Measurements from ENCODE around the gene EPRS1. TPM values are rescaled to one million over a fixed set of nuclear protein-coding genes. Genes with fewer than 3 reads are reported as not detected.

Gene EPRS1
- polyA plus RNA-seq, 3 donors = 9.3 to 27.6 (median 21.1) TPM

GRCh38 chr1:220094016-220094911 lies 48.0 kb upstream of the EPRS1 start, which contains the start of gene IARS2:
Gene IARS2 (plus strand): TSS chr1:220094132. CDS start chr1:220094217, 85 bp downstream.
- peaks cover 19 to 26% of the 10 kb centered on the region in 2 donors for H3K4me1 ChIP-seq (ENCODE audit: control insufficient read depth in 1 of 2, insufficient read depth in 2 of 2, low read length in 2 of 2)
- H4K20me1 ChIP-seq (ENCODE audit: insufficient read depth, low read length) = no peaks in the 10 kb centered on the region
- H2AFZ ChIP-seq (ENCODE audit: insufficient read depth, low read depth, low read length, poor library complexity, severe bottlenecking) = peak within 1 kb of the TSS; percentile 100
- no peaks in the 10 kb centered on the region for H3K27me3 ChIP-seq (ENCODE audit: control insufficient read depth in 2 of 2, insufficient read depth in 2 of 2, low read length in 2 of 2)
- Mint-ChIP-seq H3K27me3 (ENCODE audit: low read depth in 3 of 3) (no peaks in the 10 kb centered on the region), H3K4me3 (peak within 1 kb of the TSS; percentile 86 to 90), H3K36me3 (peaks cover 17 to 29% of the 10 kb centered on the region in 2 donors), H3K4me1 (peaks cover 26% of the 10 kb centered on the region), H3K27ac (peak within 1 kb of the TSS in 6 of 7 donors; percentile 42 to 85 (median 64)), H3K9me3 (no peaks in the 10 kb centered on the region)
- H3K4me2 ChIP-seq (replicated peaks; ENCODE audit: extremely low read depth, low read length, poor library complexity, severe bottlenecking) = peak within 1 kb of the TSS; percentile 91
- peak; percentile 64 to 71 (median 71) for DNase-seq
- 0% methylated on average over 51 of the region's 73 CpGs for WGBS (ENCODE audit: insufficient coverage)
- peak within 1 kb of the TSS; percentile 20 to 78 for H3K27ac ChIP-seq (ENCODE audit: low read depth in 1 of 2, low read length in 2 of 2)
- H3K9ac ChIP-seq (ENCODE audit: insufficient read depth, low read length, poor library complexity, severe bottlenecking) = peak within 1 kb of the TSS; percentile 82
- H3K9me3 ChIP-seq (replicated peaks in 1 of 2; ENCODE audit: control insufficient read depth in 1 of 2, insufficient read depth in 1 of 2, low read length in 2 of 2) = no peaks in the 10 kb centered on the region
- intact Hi-C loops (cut with micrococcal nuclease) = loop anchor here (5.0 kb wide), 1 partner anchor 47 kb away; the partner anchor contains the start of gene EPRS1 (in 2 of the 2)
- H3K79me2 ChIP-seq (ENCODE audit: insufficient read depth, low read length) = peaks cover 17% of the 10 kb centered on the region
- TF ChIP-seq CTCF (IDR thresholded peaks at IDR 0.05) = no peak
- H3K36me3 ChIP-seq (replicated peaks in 1 of 2; ENCODE audit: control insufficient read depth in 1 of 2, insufficient read depth in 2 of 2, low read length in 2 of 2) = peaks cover 7 to 17% of the 10 kb centered on the region in 2 donors
- peak within 1 kb of the TSS; percentile 51 to 97 (median 77) for H3K4me3 ChIP-seq (replicated peaks in 1 of 3; ENCODE audit: low read depth in 2 of 3, low read length in 3 of 3)

GRCh38 chr1:220093361-220094015 lies 47.2 kb upstream of the EPRS1 start:
- no peak for DNase-seq
- peak overlapping the region; percentile 51 to 97 (median 77) for H3K4me3 ChIP-seq (replicated peaks in 1 of 3; ENCODE audit: low read depth in 2 of 3, low read length in 3 of 3)
- H3K4me1 ChIP-seq (ENCODE audit: control insufficient read depth in 1 of 2, insufficient read depth in 2 of 2, low read length in 2 of 2) = peaks cover 19 to 34% of the 10 kb centered on the region in 2 donors
- peaks cover 5 to 14% of the 10 kb centered on the region in 2 donors for H3K36me3 ChIP-seq (replicated peaks in 1 of 2; ENCODE audit: control insufficient read depth in 1 of 2, insufficient read depth in 2 of 2, low read length in 2 of 2)
- H3K4me1 Mint-ChIP-seq = peaks cover 34% of the 10 kb centered on the region
- peak overlapping the region; percentile 100 for H2AFZ ChIP-seq (ENCODE audit: insufficient read depth, low read depth, low read length, poor library complexity, severe bottlenecking)
- no peaks in the 10 kb centered on the region for H3K27me3 Mint-ChIP-seq (ENCODE audit: low read depth in 3 of 3)
- peak overlapping the region in 1 of 7 donors; percentile 54 for H3K27ac Mint-ChIP-seq
- WGBS (ENCODE audit: insufficient coverage) = no CpG with 5 or more reads among the region's 12 CpGs
- intact Hi-C loops (cut with micrococcal nuclease) = loop anchor here (5.0 kb wide), 1 partner anchor 46 kb away; the partner anchor contains the start of gene EPRS1 (in 2 of the 2)
- no peak for TF ChIP-seq CTCF (IDR thresholded peaks at IDR 0.05)
- no peak overlapping the region for H3K27ac ChIP-seq (ENCODE audit: low read depth in 1 of 2, low read length in 2 of 2)
- no peaks in the 10 kb centered on the region for H3K9me3 ChIP-seq (replicated peaks in 1 of 2; ENCODE audit: control insufficient read depth in 1 of 2, insufficient read depth in 1 of 2, low read length in 2 of 2)
- peak overlapping the region; percentile 91 for H3K4me2 ChIP-seq (replicated peaks; ENCODE audit: extremely low read depth, low read length, poor library complexity, severe bottlenecking)
- H4K20me1 ChIP-seq (ENCODE audit: insufficient read depth, low read length) = no peaks in the 10 kb centered on the region
- peak overlapping the region; percentile 82 for H3K9ac ChIP-seq (ENCODE audit: insufficient read depth, low read length, poor library complexity, severe bottlenecking)
- peaks cover 17 to 29% of the 10 kb centered on the region in 2 donors for H3K36me3 Mint-ChIP-seq
- H3K27me3 ChIP-seq (ENCODE audit: control insufficient read depth in 2 of 2, insufficient read depth in 2 of 2, low read length in 2 of 2) = no peaks in the 10 kb centered on the region
- H3K79me2 ChIP-seq (ENCODE audit: insufficient read depth, low read length) = peaks cover 19% of the 10 kb centered on the region
- peak overlapping the region; percentile 55 to 86 for H3K4me3 Mint-ChIP-seq
- no peaks in the 10 kb centered on the region for H3K9me3 Mint-ChIP-seq

Measured in CD14-positive monocyte (primary cell).